WTC11 (cell line): ENCODE results near the gene LARP1. TPM values are rescaled to one million over a fixed set of nuclear protein-coding genes. Genes with fewer than 3 reads are reported as not detected.

Experiments
- ATAC-seq: fragments of 200-7000 bp; cut with Tn5 transposase; 2 replicates; pipeline ENCODE4 v1.10.0; 2021; ENCODE audit warnings: mild to moderate bottlenecking, moderate library complexity
- CTCF ChIA-PET: fragments of 300-600 bp; sonication (Branson Sonifier 250); formaldehyde crosslinking; loops from one replicate; lab custom pipeline; 2021; ENCODE audit warnings: antibody characterized with exemption; lab: Charles Lee
- POLR2A ChIA-PET: fragments of 350-600 bp; sonication (Branson Sonifier 250); formaldehyde crosslinking; loops from one replicate; lab custom pipeline; 2021; ENCODE audit warnings: antibody characterized with exemption; lab: Charles Lee
- DNase-seq: peaks from one replicate; pipeline ENCODE4 v3.0.0; 2021; ENCODE audit warnings: low spot score
- H3K27ac Mint-ChIP-seq: 2 replicates; pipeline ENCODE4 v1.8.0; 2021; ENCODE audit warnings: mixed read lengths
- H3K27me3 Mint-ChIP-seq: 2 replicates; pipeline ENCODE4 v1.8.0; 2021; ENCODE audit warnings: low read depth, mild to moderate bottlenecking, moderate library complexity, mixed read lengths
- H3K36me3 Mint-ChIP-seq: 2 replicates; pipeline ENCODE4 v1.8.0; 2021; ENCODE audit warnings: mixed read lengths
- H3K4me1 Mint-ChIP-seq: 2 replicates; pipeline ENCODE4 v1.8.0; 2022; ENCODE audit warnings: mixed read lengths
- H3K4me3 Mint-ChIP-seq: 2 replicates; pipeline ENCODE4 v1.8.0; 2021; ENCODE audit warnings: mild to moderate bottlenecking, moderate library complexity, mixed read lengths
- H3K9me3 Mint-ChIP-seq: 2 replicates; pipeline ENCODE4 v1.8.0; 2021; ENCODE audit warnings: mixed read lengths
- CBFB ChIP-seq: sonication (generic); formaldehyde crosslinking; IDR thresholded peaks from 2 replicates; pipeline ENCODE4 v1.8.1; 2022; ENCODE audit warnings: mild to moderate bottlenecking, low read depth, missing genetic modification reagents
- FOXK1 ChIP-seq: sonication (generic); formaldehyde crosslinking; IDR thresholded peaks from 2 replicates; pipeline ENCODE4 v1.8.0; 2022; ENCODE audit warnings: mild to moderate bottlenecking, moderate library complexity, missing genetic modification reagents
- MLX ChIP-seq: sonication (generic); formaldehyde crosslinking; IDR thresholded peaks from 2 replicates; pipeline ENCODE4 v1.8.1; 2023; ENCODE audit warnings: mild to moderate bottlenecking, missing genetic modification reagents, moderate library complexity
- MXD4 ChIP-seq: fragments of 250-450 bp; sonication (Bioruptor Pico); IDR thresholded peaks from 2 replicates; pipeline ENCODE4 v1.8.0; 2021; ENCODE audit warnings: mild to moderate bottlenecking, moderate library complexity, borderline replicate concordance
- PRRX2 ChIP-seq: fragments of 250-450 bp; sonication (Bioruptor Pico); IDR thresholded peaks from 2 replicates; pipeline ENCODE4 v1.8.0; 2021; ENCODE audit warnings: mild to moderate bottlenecking
- ZBTB43 ChIP-seq: sonication (generic); formaldehyde crosslinking; IDR thresholded peaks from 2 replicates; pipeline ENCODE4 v1.8.1; 2023; ENCODE audit warnings: mild to moderate bottlenecking, missing genetic modification reagents
- ZNF121 ChIP-seq: sonication (generic); formaldehyde crosslinking; IDR thresholded peaks from 2 replicates; pipeline ENCODE4 v1.8.0; 2023; ENCODE audit warnings: missing genetic modification reagents
- ZNF671 ChIP-seq: fragments of 250-450 bp; sonication (Bioruptor Pico); IDR thresholded peaks from 2 replicates; pipeline ENCODE4 v1.8.0; 2021; ENCODE audit warnings: mild to moderate bottlenecking
- total RNA-seq: library from RNA; stranded (reverse); gene quantifications from 3 replicates; pipeline ENCODE4 v1.2.3, GENCODE V29; 2021
- TF ChIP-seq, protein P1 (sequence below): sonication (generic); formaldehyde crosslinking; IDR thresholded peaks from 2 replicates; pipeline ENCODE4 v1.8.0; 2022; ENCODE audit warnings: missing genetic modification reagents
- TF ChIP-seq, protein P2 (sequence below): fragments of 250-450 bp; sonication (Bioruptor Pico); IDR thresholded peaks from 2 replicates; pipeline ENCODE4 v1.8.0; 2021; ENCODE audit warnings: mild to moderate bottlenecking

The LARP1 gene
- total RNA-seq, 1 experiment from 2014 or later = 406 TPM

- TF ChIP-seq, protein P1, sequence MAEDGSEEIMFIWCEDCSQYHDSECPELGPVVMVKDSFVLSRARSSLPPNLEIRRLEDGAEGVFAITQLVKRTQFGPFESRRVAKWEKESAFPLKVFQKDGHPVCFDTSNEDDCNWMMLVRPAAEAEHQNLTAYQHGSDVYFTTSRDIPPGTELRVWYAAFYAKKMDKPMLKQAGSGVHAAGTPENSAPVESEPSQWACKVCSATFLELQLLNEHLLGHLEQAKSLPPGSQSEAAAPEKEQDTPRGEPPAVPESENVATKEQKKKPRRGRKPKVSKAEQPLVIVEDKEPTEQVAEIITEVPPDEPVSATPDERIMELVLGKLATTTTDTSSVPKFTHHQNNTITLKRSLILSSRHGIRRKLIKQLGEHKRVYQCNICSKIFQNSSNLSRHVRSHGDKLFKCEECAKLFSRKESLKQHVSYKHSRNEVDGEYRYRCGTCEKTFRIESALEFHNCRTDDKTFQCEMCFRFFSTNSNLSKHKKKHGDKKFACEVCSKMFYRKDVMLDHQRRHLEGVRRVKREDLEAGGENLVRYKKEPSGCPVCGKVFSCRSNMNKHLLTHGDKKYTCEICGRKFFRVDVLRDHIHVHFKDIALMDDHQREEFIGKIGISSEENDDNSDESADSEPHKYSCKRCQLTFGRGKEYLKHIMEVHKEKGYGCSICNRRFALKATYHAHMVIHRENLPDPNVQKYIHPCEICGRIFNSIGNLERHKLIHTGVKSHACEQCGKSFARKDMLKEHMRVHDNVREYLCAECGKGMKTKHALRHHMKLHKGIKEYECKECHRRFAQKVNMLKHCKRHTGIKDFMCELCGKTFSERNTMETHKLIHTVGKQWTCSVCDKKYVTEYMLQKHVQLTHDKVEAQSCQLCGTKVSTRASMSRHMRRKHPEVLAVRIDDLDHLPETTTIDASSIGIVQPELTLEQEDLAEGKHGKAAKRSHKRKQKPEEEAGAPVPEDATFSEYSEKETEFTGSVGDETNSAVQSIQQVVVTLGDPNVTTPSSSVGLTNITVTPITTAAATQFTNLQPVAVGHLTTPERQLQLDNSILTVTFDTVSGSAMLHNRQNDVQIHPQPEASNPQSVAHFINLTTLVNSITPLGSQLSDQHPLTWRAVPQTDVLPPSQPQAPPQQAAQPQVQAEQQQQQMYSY (CRISPR knock-in tag) = no peak
- TF ChIP-seq, all 79 proteins: peak for 0
Observed at GRCh38 chr5:154837009-154837901, 82.1 kb downstream of the LARP1 start (continued).

DNA sequence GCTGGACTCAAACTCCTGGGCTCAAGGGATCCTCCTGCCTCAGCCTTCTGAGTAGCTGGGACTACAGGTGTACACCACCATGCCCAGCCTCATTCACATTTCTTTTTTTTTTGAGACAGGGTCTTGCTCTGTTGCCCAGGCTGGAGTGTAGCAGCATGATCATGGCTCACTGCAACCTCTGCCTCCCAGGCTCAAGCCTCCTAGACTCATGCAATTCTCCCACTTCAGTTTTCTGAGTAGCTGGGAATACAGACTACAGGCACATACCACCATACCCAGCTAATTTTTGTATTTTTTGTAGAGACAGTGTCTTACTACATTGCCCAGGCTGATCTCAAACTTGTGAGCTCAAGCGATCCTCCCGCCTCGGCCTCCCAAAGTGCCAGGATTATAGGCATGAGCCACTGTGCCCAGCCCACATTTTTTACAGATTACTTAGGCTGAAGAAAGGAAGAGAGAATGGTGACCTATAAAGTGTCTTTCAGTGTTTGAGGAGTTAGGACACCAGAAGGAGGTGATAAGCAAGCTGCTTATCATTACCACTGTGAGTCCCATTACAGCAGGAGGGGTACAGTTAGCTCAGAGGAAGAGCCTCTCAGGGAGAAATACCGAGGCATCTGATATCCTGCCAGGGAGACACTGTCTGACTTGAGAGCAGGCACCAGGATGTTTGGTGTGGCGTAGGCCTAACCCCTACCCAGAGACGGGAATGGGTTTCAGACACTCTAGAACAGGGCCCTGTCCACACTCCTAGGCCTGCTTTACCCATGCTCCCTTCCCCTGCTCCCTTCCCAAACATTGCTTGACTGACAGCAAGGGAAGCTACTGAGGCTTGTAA, 85.5 kb downstream of the LARP1 start:
- no peaks in the 10 kb centered on the region; the same call in 1 of the 2 replicates for H3K36me3 Mint-ChIP-seq
- H3K9me3 Mint-ChIP-seq = no peaks in the 10 kb centered on the region
- ChIA-PET POLR2A (interaction anchor here (1.0 kb wide), 1 partner anchor 10 kb away, joined by 4 read pairs; the partner anchor contains the start of gene FAXDC2), CTCF (no interaction called here)
- TF ChIP-seq ZBTB43 (CRISPR knock-in tag) = no peak
- 0 out of 2 replicates have a peak, but pooled peaks have one; percentile 2 for TF ChIP-seq ZNF121
- no peaks in the 10 kb centered on the region for H3K27me3 Mint-ChIP-seq
- H3K27ac Mint-ChIP-seq = no peak overlapping the region
- H3K4me1 Mint-ChIP-seq = no peaks in the 10 kb centered on the region
- no peak for DNase-seq
- ATAC-seq = peak; percentile 42
- no peak overlapping the region for H3K4me3 Mint-ChIP-seq

DNA sequence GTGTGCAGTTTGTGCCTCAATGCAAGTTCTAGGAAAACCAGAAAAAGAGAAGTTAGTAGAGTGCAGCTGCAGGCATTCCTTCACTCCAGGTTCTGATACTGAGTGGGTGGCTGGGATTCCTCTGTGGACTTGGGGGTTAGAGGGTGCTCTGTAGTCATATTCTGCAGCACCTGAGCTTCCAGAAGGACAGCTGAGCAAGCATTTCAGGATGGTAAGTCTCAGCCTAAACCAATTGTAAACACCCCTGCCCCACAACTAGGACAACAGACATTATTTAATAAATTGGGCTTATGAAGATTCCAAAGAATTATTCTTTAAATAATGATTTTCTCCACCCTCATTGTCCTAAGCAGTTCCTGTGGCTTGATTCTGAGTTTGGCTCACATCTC, 86.1 kb downstream of the LARP1 start:
- H3K4me1 Mint-ChIP-seq = no peaks in the 10 kb centered on the region
- TF ChIP-seq ZNF671 (CRISPR knock-in tag) = no peak
- no peak for TF ChIP-seq FOXK1 (CRISPR knock-in tag)
- TF ChIP-seq PRRX2 = no peak
- no peak for TF ChIP-seq MLX (CRISPR knock-in tag)
- TF ChIP-seq CBFB (CRISPR knock-in tag) = no peak
- no peak for ATAC-seq
- H3K27ac Mint-ChIP-seq = no peak overlapping the region
- H3K4me3 Mint-ChIP-seq = no peak overlapping the region
- CTCF ChIA-PET = no interaction called here
- H3K36me3 Mint-ChIP-seq = no peaks in the 10 kb centered on the region; the same call in 1 of the 2 replicates
- no peaks in the 10 kb centered on the region for H3K9me3 Mint-ChIP-seq
- H3K27me3 Mint-ChIP-seq = no peaks in the 10 kb centered on the region
- POLR2A ChIA-PET = interaction anchor here (1.0 kb wide), 1 partner anchor 10 kb away, joined by 4 read pairs; the partner anchor contains the start of gene FAXDC2
- no peak for DNase-seq

DNA sequence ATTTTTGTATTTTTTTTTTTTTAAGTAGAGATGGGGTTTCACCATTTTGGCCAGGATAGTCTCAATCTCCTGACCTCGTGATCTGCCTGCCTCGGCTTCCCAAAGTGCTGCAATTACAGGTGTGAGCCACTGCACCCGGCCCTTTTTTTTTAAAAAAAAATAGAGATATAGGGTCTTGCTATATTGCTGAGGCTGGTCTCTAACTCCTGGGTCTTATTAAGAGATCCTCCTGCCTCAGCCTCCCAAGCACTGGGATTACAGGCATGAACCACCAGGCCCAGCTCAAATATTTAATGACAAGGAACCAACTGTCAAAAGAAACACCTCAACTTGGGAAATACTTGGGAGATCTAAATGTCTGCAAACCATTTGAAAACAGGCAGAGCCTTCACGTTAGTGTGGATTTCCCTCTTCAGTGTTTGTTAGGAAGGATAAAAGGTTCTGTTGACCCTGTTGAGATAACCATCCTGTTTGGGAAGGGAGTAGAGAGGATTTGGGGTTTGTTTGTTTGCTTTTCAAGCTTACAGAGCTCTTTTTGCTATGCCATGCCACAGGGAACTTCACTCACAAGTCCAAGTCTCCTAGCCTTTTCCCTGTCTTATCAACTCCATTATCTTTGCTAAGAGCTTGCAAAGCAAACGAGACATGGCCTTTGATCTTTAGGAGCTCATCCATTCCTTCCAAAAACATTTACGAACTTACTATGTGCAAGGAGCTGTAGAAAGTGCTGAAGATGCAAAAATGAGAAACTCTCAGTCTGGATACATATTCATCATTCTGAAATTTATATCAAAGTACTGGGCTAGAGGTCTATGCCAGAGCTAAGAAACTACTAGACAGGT, 87.7 kb downstream of the LARP1 start:
- TF ChIP-seq, protein P2, sequence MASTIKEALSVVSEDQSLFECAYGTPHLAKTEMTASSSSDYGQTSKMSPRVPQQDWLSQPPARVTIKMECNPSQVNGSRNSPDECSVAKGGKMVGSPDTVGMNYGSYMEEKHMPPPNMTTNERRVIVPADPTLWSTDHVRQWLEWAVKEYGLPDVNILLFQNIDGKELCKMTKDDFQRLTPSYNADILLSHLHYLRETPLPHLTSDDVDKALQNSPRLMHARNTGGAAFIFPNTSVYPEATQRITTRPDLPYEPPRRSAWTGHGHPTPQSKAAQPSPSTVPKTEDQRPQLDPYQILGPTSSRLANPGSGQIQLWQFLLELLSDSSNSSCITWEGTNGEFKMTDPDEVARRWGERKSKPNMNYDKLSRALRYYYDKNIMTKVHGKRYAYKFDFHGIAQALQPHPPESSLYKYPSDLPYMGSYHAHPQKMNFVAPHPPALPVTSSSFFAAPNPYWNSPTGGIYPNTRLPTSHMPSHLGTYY = no peak
- no peak for TF ChIP-seq PRRX2
- no peak for TF ChIP-seq MXD4 (CRISPR knock-in tag)
- H3K27me3 Mint-ChIP-seq = no peaks in the 10 kb centered on the region
- no peaks in the 10 kb centered on the region; the same call in 1 of the 2 replicates for H3K36me3 Mint-ChIP-seq
- H3K4me3 Mint-ChIP-seq = no peak overlapping the region
- ATAC-seq (no peak), DNase-seq (no peak)
- ChIA-PET CTCF (interaction anchor here (0.9 kb wide), 1 partner anchor 191 kb away, joined by 3 read pairs; no protein-coding TSS in a partner anchor), POLR2A (interaction anchor here (0.6 kb wide), 1 partner anchor 216 kb away, joined by 4 read pairs; no protein-coding TSS in a partner anchor)
- no peak overlapping the region for H3K27ac Mint-ChIP-seq
- H3K4me1 Mint-ChIP-seq = no peaks in the 10 kb centered on the region
- H3K9me3 Mint-ChIP-seq = no peaks in the 10 kb centered on the region
